Kidney (tissue), 14 donors: ENCODE results near the gene NDE1. TPM values are rescaled to one million over a fixed set of nuclear protein-coding genes. Genes with fewer than 3 reads are reported as not detected.

ENCODE experiments used
- DNase-seq, 5 donors: peaks; one replicate each; pipeline ENCODE4 v3.0.0-alpha.2; 2013 to 2020
- FAIRE-seq: peaks from 2 replicates; lab custom pipeline; 2012; peaks lifted over from hg19 to GRCh38; lab: Jason Lieb, UNC
- H3K27ac ChIP-seq, 2 donors: one replicate each; pipeline ENCODE4 v1.7.0; 2013; ENCODE audit warnings: low read depth in 2 of 2, low read length in 2 of 2, inconsistent platforms in 1 of 2
- H3K27me3 ChIP-seq: one replicate; pipeline ENCODE4 v1.7.1; 2013; ENCODE audit warnings: low read length, inconsistent platforms; ENCODE audit not compliant: control insufficient read depth, insufficient read depth
- H3K36me3 ChIP-seq, 3 donors: one replicate each; pipeline versions ENCODE4 v1.7.0 to v1.7.1; 2013; ENCODE audit warnings: low read length in 3 of 3, control low read depth in 1 of 3, inconsistent platforms in 1 of 3; ENCODE audit not compliant: insufficient read depth in 3 of 3, control insufficient read depth in 2 of 3
- H3K4me1 ChIP-seq, 3 donors: one replicate each; pipeline versions ENCODE4 v1.7.0 to v1.7.1; 2013; ENCODE audit warnings: low read length in 3 of 3, inconsistent platforms in 1 of 3, low read depth in 1 of 3; ENCODE audit not compliant: control insufficient read depth in 2 of 3, insufficient read depth in 2 of 3
- H3K4me3 ChIP-seq, 3 donors: one replicate each; pipeline versions ENCODE4 v1.7.0 to v1.8.1; 2013; ENCODE audit warnings: low read length in 3 of 3, control low read depth in 1 of 3, inconsistent platforms in 1 of 3
- H3K9ac ChIP-seq, 3 donors: one replicate each; pipeline versions ENCODE4 v1.7.0 to v1.7.1; 2013; ENCODE audit warnings: low read length in 3 of 3, control low read depth in 1 of 3, inconsistent platforms in 1 of 3
- H3K9me3 ChIP-seq, 3 donors: one replicate each; pipeline versions ENCODE4 v1.7.0 to v1.7.1; 2013; ENCODE audit warnings: low read length in 3 of 3, control low read depth in 1 of 3, inconsistent platforms in 1 of 3; ENCODE audit not compliant: control insufficient read depth in 2 of 3, insufficient read depth in 1 of 3
- intact Hi-C: fragments of 100-400 bp; cut with DNase I; formaldehyde crosslinking; loops from one replicate; pipeline ENCODE4 v1.11.1; 2022
- polyA plus RNA-seq: library from polyadenylated mRNA; stranded (reverse); fragments of 350-450 nt; fragmentation: Illumina TruSeq; extraction: RNeasy Lipid Tissue Mini Kit (QIAGEN cat#74804); gene quantifications from one replicate; pipeline ENCODE4 v1.2.3, GENCODE V29; 2014; ENCODE audit warnings: low read depth, low replicate concordance; ENCODE audit not compliant: insufficient read depth
- total RNA-seq: library from RNA; stranded (reverse); fragmentation: NEBNext Ultra II Directional; extraction: Animal tissue kit (Norgen Biotek cat#: 25700); gene quantifications from one replicate; pipeline ENCODE4 v1.2.1, GENCODE V29; 2021
- TF ChIP-seq, protein P1 (sequence below): IDR thresholded peaks from 3 replicates; pipeline ENCODE4 v1.5.1; 2012; ENCODE audit warnings: mild to moderate bottlenecking, moderate library complexity, borderline replicate concordance; ENCODE audit not compliant: insufficient read depth; ENCODE audit errors: extremely low read depth
- donor health status: control.
- donor health status: control.
- donor health status: control.
- donor health status: control.
- donor health status: control.
- donor health status: DM: yes; HTN: yes; CAD: no.
- donor health status: Normal renal cell carcinoma (clear cell type).

NDE1 gene
- total and polyA plus RNA-seq, 2 donors from 2014 or later, result 4.6 to 31.7 TPM

DNA sequence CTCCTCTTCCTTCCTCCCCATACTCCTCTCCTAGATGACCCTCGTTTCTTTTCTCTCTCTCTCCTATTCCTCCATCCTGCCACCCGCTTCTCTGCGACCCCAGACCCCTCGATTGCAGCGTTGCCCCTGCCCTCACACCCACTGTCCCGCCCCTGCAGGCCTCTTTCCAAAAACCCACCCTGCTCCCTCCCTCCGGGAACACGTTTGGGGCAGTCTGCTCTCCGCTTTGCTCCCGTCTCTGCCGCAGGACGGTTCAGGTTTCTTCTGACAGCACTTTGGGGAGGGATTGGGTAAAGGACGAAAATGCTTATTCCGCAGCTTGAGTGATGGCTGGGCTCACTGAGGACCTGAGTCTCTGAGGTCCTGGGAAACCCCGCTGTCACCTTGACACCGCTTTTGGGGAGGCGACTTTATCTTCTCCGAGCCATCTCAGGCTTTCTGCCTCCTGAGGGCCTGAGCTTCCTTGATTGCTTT, 690 bp downstream of the NDE1 start:
- H3K4me3 ChIP-seq, result peak overlapping the region; percentile 78 to 87 (median 80)
- intact Hi-C loops, result no loop called here
- no peaks in the 10 kb centered on the region for H3K27me3 ChIP-seq
- DNase-seq, result peak; percentile 18 to 75 (median 56)
- peak overlapping the region; percentile 32 to 78 for H3K27ac ChIP-seq
- H3K4me1 ChIP-seq, result peaks cover 0 to 3% (median 0%) of the 10 kb centered on the region in 3 donors
- no peaks in the 10 kb centered on the region for H3K36me3 ChIP-seq
- FAIRE-seq, result no peak
- H3K9ac ChIP-seq, result peak overlapping the region; percentile 58 to 94 (median 72)
- H3K9me3 ChIP-seq, result no peaks in the 10 kb centered on the region
- TF ChIP-seq, protein P1, sequence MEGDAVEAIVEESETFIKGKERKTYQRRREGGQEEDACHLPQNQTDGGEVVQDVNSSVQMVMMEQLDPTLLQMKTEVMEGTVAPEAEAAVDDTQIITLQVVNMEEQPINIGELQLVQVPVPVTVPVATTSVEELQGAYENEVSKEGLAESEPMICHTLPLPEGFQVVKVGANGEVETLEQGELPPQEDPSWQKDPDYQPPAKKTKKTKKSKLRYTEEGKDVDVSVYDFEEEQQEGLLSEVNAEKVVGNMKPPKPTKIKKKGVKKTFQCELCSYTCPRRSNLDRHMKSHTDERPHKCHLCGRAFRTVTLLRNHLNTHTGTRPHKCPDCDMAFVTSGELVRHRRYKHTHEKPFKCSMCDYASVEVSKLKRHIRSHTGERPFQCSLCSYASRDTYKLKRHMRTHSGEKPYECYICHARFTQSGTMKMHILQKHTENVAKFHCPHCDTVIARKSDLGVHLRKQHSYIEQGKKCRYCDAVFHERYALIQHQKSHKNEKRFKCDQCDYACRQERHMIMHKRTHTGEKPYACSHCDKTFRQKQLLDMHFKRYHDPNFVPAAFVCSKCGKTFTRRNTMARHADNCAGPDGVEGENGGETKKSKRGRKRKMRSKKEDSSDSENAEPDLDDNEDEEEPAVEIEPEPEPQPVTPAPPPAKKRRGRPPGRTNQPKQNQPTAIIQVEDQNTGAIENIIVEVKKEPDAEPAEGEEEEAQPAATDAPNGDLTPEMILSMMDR, result no peak

DNA sequence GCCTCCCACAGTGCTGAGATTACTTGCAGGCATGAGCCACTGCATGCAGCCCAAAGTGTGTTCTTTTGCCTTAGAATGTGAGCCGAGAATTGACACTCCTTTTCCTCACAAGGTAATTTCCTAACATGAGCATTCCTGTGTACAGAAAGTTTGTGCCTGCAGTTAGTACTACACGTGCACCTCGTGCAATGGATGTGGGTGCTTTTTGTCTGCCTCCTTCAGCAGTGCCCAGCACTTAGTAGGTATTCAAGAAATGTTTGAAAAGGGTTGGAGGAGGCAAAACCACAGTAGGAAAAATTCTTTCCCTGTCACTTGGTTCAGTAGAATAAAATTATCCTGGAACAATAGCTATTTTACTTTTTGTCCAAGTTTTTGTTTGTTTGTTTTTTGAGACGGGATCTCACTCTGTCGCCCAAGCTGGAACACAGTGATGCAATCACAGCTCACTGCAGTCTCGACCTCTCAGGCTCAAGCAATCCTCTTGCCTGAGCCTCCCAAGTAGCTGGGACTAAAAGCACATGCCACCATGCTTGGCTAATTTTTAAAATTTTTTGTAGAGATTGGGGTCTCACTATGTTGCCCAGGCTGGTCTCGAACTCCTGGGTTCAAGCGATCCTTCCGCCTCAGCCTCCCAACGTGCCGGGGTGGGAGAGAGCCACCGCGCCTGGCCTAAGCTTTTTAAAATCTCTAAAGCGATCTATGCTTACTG, 2.4 kb downstream of the NDE1 start:
- TF ChIP-seq, protein P1, result no peak
- Histone ChIP-seq H3K36me3 (no peaks in the 10 kb centered on the region), H3K4me3 (no peak overlapping the region), H3K9me3 (no peaks in the 10 kb centered on the region), H3K9ac (no peak overlapping the region), H3K4me1 (peaks cover 0 to 3% (median 0%) of the 10 kb centered on the region in 3 donors), H3K27ac (no peak overlapping the region), H3K27me3 (no peaks in the 10 kb centered on the region)
- intact Hi-C loops, result no loop called here
- no peak for DNase-seq
- FAIRE-seq, result no peak

DNA sequence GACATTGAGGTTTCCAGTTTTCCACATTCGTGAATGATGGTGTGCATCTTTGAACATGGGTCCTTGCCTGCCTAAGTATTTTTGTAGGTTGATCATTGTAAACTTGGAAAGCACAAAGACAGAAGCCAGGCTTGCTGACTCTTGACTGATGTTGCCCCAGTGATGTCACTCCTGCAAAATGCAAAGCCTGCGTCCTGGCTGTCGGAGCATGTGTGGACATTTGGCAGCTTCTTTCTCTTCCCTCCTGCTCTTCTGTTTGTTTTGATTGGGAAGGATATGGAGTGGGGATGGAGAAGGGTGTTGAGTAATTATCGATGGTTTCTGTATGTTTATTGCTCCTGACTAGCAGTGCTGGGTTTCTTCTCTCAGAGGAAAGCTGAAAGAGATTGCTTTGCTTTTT, 3.2 kb downstream of the NDE1 start:
- no peak overlapping the region for H3K27ac ChIP-seq
- no peak overlapping the region for H3K4me3 ChIP-seq
- FAIRE-seq, result no peak
- H3K27me3 ChIP-seq, result no peaks in the 10 kb centered on the region
- H3K9ac ChIP-seq, result no peak overlapping the region
- no peaks in the 10 kb centered on the region for H3K9me3 ChIP-seq
- H3K4me1 ChIP-seq, result peaks cover 0 to 3% (median 0%) of the 10 kb centered on the region in 3 donors
- intact Hi-C loops, result no loop called here
- TF ChIP-seq, protein P1, result no peak
- DNase-seq, result peak in 1 of 5 donors; percentile 39
- no peaks in the 10 kb centered on the region for H3K36me3 ChIP-seq
